HepG2 (cell line): ENCODE measurements around the gene SLC7A10. TPM values are rescaled to one million over a fixed set of nuclear protein-coding genes. Genes with fewer than 3 reads are reported as not detected.
A peak's percentile ranks its signal among the peaks of the same experiment; 100 is the strongest.

Source experiments
- GZF1 ChIP-seq: sonication (generic); formaldehyde crosslinking; IDR thresholded peaks from 2 replicates; pipeline ENCODE4 v1.5.1; 2020; ENCODE audit warnings: mild to moderate bottlenecking, missing genetic modification reagents
- JUN ChIP-seq: sonication (generic); formaldehyde crosslinking; IDR thresholded peaks from 2 replicates; pipeline ENCODE4 v1.4.0; 2020; ENCODE audit warnings: mild to moderate bottlenecking, missing genetic modification reagents
- KDM1A ChIP-seq: IDR thresholded peaks from 2 replicates; pipeline ENCODE4 v1.6.1; 2016; ENCODE audit warnings: missing compliant biosample characterization
- NR1H2 ChIP-seq: sonication (generic); formaldehyde crosslinking; IDR thresholded peaks from 2 replicates; pipeline ENCODE4 v1.8.1; 2022; ENCODE audit warnings: low read depth, missing genetic modification reagents, borderline replicate concordance
- NR2C2 ChIP-seq: sonication (generic); formaldehyde crosslinking; IDR thresholded peaks from 2 replicates; pipeline ENCODE4 v1.4.0; 2020; ENCODE audit warnings: missing genetic modification reagents, mild to moderate bottlenecking, moderate library complexity, borderline replicate concordance
- TEAD3 ChIP-seq: optimal IDR thresholded peaks from 2 replicates; pipeline ENCODE3; 2016; ENCODE audit warnings: borderline replicate concordance
- ZNF546 ChIP-seq: sonication (generic); formaldehyde crosslinking; conservative IDR thresholded peaks from 2 replicates; pipeline ENCODE4 v1.8.1; 2023; ENCODE audit warnings: mild to moderate bottlenecking, missing genetic modification reagents
- polyA plus RNA-seq, 8 experiments: library from polyadenylated mRNA; depleted of rRNA in 3 of 8; stranded (reverse) in 7 of 8; unstranded in 1 of 8; fragments of >200 nt; fragmentation: Illumina TruSeq in 4 of 8; extraction: Trizol in 4 of 8; gene quantifications; 2 replicates each; pipeline versions ENCODE4 v1.2.1 to v1.2.3, GENCODE V29; 2011 to 2016; ENCODE audit warnings: low read depth in 4 of 8, missing spikeins in 1 of 8, mixed read lengths in 1 of 8; ENCODE audit not compliant: insufficient read depth in 1 of 8
- total RNA-seq, 5 experiments: library from RNA; depleted of rRNA; stranded (reverse); fragments of >200 nt; fragmentation: Illumina TruSeq; extraction: Trizol; gene quantifications; 2 replicates each; pipeline ENCODE4 v1.2.3, GENCODE V29; 2016; ENCODE audit warnings: low read depth in 1 of 5
- TF ChIP-seq, protein P1 (sequence below): sonication (generic); formaldehyde crosslinking; IDR thresholded peaks from 2 replicates; pipeline ENCODE4 v1.9.0; 2021; ENCODE audit warnings: mild to moderate bottlenecking, missing genetic modification reagents
- TF ChIP-seq, protein P2 (sequence below): fragments of 450-650 bp; IDR thresholded peaks from 2 replicates; pipeline ENCODE4 v1.6.1; 2016
- TF ChIP-seq, protein P3 (sequence below): sonication (generic); formaldehyde crosslinking; IDR thresholded peaks from one replicate; pipeline ENCODE4 v1.5.1; 2020; ENCODE audit warnings: mild to moderate bottlenecking, missing genetic modification reagents; ENCODE audit errors: not compliant biosample characterization
- TF ChIP-seq, protein P4 (sequence below): sonication (generic); formaldehyde crosslinking; IDR thresholded peaks from 2 replicates; pipeline ENCODE4 v1.5.0; 2020; ENCODE audit warnings: mild to moderate bottlenecking, missing genetic modification reagents

The SLC7A10 gene
- total and polyA plus RNA-seq, 2 of the 13 experiments (the other 11 are each of a cell fraction or from before 2014, with no cell fraction given) = 1.1 to 2.2 TPM

DNA sequence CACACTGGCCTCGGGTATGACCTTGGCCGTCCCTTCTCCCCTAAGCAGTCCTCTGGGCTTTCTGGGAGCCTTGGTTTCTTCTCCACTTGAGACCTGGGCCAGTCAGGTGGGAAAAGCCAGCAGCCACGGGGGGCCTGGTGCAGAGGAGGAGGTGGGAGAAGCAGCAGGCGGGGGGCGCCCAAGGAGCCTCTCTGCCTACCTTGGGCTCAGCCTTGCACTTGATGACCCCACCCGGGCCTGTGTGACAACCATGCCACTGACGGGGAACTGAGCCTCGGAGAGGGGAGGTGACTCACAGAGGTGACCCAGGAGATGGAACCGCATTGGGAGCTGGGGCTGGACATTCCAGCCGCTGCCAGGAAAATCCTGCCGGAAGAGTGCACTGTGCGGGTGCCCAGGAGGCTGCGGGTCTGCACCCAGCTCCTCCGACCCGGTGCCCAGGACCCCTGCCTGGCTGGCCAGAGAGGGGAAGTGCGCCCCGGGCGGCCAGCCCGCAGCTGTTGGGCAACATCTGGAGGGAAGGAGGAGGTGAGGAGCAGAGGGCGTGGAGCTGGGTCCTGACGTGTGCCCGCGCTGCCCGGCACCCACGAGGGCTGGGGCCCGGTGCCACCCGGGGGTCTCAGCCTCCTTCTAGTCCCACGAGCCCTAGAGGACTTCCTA lies 23.4 kb upstream of the SLC7A10 start (continued):
- TF ChIP-seq, protein P1, sequence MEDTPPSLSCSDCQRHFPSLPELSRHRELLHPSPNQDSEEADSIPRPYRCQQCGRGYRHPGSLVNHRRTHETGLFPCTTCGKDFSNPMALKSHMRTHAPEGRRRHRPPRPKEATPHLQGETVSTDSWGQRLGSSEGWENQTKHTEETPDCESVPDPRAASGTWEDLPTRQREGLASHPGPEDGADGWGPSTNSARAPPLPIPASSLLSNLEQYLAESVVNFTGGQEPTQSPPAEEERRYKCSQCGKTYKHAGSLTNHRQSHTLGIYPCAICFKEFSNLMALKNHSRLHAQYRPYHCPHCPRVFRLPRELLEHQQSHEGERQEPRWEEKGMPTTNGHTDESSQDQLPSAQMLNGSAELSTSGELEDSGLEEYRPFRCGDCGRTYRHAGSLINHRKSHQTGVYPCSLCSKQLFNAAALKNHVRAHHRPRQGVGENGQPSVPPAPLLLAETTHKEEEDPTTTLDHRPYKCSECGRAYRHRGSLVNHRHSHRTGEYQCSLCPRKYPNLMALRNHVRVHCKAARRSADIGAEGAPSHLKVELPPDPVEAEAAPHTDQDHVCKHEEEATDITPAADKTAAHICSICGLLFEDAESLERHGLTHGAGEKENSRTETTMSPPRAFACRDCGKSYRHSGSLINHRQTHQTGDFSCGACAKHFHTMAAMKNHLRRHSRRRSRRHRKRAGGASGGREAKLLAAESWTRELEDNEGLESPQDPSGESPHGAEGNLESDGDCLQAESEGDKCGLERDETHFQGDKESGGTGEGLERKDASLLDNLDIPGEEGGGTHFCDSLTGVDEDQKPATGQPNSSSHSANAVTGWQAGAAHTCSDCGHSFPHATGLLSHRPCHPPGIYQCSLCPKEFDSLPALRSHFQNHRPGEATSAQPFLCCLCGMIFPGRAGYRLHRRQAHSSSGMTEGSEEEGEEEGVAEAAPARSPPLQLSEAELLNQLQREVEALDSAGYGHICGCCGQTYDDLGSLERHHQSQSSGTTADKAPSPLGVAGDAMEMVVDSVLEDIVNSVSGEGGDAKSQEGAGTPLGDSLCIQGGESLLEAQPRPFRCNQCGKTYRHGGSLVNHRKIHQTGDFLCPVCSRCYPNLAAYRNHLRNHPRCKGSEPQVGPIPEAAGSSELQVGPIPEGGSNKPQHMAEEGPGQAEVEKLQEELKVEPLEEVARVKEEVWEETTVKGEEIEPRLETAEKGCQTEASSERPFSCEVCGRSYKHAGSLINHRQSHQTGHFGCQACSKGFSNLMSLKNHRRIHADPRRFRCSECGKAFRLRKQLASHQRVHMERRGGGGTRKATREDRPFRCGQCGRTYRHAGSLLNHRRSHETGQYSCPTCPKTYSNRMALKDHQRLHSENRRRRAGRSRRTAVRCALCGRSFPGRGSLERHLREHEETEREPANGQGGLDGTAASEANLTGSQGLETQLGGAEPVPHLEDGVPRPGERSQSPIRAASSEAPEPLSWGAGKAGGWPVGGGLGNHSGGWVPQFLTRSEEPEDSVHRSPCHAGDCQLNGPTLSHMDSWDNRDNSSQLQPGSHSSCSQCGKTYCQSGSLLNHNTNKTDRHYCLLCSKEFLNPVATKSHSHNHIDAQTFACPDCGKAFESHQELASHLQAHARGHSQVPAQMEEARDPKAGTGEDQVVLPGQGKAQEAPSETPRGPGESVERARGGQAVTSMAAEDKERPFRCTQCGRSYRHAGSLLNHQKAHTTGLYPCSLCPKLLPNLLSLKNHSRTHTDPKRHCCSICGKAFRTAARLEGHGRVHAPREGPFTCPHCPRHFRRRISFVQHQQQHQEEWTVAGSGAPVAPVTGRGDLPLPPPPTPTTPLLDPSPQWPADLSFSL (CRISPR knock-in tag) = no peak
- TF ChIP-seq ZNF546 (CRISPR knock-in tag) (0 out of 2 replicates have a peak, but pooled peaks have one; percentile 37), NR2C2 (CRISPR knock-in tag) (no peak), NR1H2 (CRISPR knock-in tag) (0 out of 2 replicates have a peak, but pooled peaks have one; percentile 13), KDM1A (CRISPR knock-in tag) (no peak), GZF1 (CRISPR knock-in tag) (no peak), JUN (CRISPR knock-in tag) (0 out of 2 replicates have a peak, but pooled peaks have one; percentile 6), TEAD3 (CRISPR knock-in tag) (peak; percentile 76)
- TF ChIP-seq, protein P2, sequence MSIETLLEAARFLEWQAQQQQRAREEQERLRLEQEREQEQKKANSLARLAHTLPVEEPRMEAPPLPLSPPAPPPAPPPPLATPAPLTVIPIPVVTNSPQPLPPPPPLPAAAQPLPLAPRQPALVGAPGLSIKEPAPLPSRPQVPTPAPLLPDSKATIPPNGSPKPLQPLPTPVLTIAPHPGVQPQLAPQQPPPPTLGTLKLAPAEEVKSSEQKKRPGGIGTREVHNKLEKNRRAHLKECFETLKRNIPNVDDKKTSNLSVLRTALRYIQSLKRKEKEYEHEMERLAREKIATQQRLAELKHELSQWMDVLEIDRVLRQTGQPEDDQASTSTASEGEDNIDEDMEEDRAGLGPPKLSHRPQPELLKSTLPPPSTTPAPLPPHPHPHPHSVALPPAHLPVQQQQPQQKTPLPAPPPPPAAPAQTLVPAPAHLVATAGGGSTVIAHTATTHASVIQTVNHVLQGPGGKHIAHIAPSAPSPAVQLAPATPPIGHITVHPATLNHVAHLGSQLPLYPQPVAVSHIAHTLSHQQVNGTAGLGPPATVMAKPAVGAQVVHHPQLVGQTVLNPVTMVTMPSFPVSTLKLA = no peak
- TF ChIP-seq, protein P3, sequence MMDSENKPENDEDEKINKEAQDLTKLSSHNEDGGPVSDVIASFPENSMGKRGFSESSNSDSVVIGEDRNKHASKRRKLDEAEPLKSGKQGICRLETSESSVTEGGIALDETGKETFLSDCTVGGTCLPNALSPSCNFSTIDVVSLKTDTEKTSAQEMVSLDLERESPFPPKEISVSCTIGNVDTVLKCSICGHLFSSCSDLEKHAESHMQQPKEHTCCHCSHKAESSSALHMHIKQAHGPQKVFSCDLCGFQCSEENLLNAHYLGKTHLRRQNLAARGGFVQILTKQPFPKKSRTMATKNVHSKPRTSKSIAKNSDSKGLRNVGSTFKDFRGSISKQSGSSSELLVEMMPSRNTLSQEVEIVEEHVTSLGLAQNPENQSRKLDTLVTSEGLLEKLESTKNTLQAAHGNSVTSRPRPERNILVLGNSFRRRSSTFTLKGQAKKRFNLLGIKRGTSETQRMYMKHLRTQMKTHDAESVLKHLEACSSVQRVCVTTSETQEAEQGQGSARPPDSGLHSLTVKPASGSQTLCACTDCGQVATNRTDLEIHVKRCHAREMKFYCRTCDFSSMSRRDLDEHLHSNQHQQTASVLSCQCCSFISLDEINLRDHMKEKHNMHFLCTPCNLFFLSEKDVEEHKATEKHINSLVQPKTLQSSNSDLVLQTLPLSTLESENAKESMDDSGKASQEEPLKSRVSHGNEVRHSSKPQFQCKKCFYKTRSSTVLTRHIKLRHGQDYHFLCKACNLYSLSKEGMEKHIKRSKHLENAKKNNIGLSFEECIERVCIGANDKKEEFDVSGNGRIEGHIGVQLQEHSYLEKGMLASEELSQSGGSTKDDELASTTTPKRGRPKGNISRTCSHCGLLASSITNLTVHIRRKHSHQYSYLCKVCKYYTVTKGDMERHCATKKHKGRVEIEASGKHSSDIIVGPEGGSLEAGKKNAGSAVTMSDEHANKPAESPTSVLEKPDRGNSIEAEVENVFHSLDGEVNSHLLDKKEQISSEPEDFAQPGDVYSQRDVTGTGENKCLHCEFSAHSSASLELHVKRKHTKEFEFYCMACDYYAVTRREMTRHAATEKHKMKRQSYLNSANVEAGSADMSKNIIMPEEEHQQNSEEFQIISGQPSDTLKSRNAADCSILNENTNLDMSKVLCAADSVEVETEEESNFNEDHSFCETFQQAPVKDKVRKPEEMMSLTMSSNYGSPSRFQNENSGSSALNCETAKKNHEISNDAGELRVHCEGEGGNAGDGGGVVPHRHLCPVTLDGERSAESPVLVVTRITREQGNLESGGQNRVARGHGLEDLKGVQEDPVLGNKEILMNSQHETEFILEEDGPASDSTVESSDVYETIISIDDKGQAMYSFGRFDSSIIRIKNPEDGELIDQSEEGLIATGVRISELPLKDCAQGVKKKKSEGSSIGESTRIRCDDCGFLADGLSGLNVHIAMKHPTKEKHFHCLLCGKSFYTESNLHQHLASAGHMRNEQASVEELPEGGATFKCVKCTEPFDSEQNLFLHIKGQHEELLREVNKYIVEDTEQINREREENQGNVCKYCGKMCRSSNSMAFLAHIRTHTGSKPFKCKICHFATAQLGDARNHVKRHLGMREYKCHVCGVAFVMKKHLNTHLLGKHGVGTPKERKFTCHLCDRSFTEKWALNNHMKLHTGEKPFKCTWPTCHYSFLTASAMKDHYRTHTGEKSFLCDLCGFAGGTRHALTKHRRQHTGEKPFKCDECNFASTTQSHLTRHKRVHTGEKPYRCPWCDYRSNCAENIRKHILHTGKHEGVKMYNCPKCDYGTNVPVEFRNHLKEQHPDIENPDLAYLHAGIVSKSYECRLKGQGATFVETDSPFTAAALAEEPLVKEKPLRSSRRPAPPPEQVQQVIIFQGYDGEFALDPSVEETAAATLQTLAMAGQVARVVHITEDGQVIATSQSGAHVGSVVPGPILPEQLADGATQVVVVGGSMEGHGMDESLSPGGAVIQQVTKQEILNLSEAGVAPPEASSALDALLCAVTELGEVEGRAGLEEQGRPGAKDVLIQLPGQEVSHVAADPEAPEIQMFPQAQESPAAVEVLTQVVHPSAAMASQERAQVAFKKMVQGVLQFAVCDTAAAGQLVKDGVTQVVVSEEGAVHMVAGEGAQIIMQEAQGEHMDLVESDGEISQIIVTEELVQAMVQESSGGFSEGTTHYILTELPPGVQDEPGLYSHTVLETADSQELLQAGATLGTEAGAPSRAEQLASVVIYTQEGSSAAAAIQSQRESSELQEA (CRISPR knock-in tag) = no peak
- TF ChIP-seq, protein P4, sequence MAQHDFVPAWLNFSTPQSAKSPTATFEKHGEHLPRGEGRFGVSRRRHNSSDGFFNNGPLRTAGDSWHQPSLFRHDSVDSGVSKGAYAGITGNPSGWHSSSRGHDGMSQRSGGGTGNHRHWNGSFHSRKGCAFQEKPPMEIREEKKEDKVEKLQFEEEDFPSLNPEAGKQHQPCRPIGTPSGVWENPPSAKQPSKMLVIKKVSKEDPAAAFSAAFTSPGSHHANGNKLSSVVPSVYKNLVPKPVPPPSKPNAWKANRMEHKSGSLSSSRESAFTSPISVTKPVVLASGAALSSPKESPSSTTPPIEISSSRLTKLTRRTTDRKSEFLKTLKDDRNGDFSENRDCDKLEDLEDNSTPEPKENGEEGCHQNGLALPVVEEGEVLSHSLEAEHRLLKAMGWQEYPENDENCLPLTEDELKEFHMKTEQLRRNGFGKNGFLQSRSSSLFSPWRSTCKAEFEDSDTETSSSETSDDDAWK (CRISPR knock-in tag) = no peak
